GM21825 (cell line): ENCODE data around the gene NRIP2.
"Not testable (repeated sequence)": the region's sequence is repeated elsewhere in the genome, so short reads cannot be mapped to it uniquely, and the experiment has no call there.

Source experiments
- ATAC-seq: cut with Tn5 transposase; IDR thresholded peaks from one replicate; pipeline ENCODE4 v1.9.1; 2021; ENCODE audit warnings: mild to moderate bottlenecking, moderate library complexity; ENCODE audit not compliant: unreplicated experiment

The NRIP2 gene, protein sequence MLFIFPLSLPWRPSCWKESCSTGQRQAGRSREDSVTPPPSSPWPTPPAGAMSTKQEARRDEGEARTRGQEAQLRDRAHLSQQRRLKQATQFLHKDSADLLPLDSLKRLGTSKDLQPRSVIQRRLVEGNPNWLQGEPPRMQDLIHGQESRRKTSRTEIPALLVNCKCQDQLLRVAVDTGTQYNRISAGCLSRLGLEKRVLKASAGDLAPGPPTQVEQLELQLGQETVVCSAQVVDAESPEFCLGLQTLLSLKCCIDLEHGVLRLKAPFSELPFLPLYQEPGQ

DNA sequence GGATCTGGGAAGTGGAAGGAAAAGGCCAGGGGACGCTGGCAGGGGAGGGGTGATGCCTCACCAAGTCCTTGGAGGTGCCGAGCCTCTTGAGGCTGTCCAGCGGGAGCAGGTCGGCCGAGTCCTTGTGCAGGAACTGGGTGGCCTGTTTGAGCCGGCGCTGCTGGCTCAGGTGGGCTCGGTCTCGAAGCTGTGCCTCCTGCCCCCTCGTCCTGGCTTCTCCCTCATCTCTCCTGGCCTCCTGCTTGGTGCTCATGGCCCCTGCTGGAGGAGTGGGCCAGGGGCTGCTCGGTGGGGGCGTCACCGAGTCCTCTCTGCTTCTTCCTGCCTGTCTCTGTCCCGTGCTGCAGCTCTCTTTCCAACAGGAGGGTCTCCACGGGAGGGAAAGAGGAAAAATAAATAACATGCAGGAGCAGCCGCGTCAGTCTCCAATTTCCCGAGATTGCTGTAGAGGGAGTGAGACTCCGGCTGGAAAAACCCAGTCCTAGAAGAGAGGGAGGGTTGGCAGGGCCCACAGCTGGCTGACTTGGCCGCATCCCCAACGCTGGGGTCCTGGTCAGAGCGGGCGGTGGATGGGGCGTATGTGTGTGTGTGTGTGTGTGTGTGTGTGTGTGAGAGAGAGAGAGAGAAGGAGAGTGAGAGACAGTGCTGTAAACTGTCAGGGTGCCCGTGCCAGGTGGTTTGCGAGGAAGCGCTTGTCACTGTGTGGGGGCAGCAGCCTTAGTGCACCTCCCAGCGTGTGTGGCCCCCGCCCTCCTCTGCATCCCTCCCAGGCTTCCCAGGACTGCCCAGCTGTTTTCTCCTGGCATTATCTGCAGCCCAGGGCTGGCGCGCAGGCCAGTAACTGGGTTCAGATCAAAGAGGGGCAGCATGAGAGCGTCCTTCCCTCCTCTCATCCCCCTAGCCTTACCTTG, at the start of gene NRIP2:
Gene NRIP2, minus strand, starts transcription at position 455 of the 911 bp plus-strand sequence. Its CDS starts 52 bp downstream, at position 403.
- no peak for ATAC-seq

GRCh38 chr12:2879853-2880252, 45.0 kb upstream of the NRIP2 start:
- ATAC-seq = no peak

- no peak for ATAC-seq
Measured at GRCh38 chr12:2877953-2878732, 43.3 kb upstream of the NRIP2 start.

GRCh38 chr12:2877047-2877952, 42.5 kb upstream of the NRIP2 start, which contains the start of the genes FOXM1 and RHNO1:
FOXM1 (minus strand) TSS chr12:2877174; CDS start chr12:2874478, 2,696 bp downstream.
RHNO1 (plus strand) TSS chr12:2877223; CDS start chr12:2885367, 8,144 bp downstream.
- peak; percentile 72 for ATAC-seq

- peak; percentile 37 for ATAC-seq
Measured at GRCh38 chr12:2876431-2877046, 41.7 kb upstream of the NRIP2 start.

GRCh38 chr12:2868986-2869632, 34.3 kb upstream of the NRIP2 start:
- not testable (repeated sequence) for ATAC-seq

GRCh38 chr12:2864198-2864597, 29.4 kb upstream of the NRIP2 start:
- ATAC-seq = no peak

GRCh38 chr12:2863402-2863801, 28.6 kb upstream of the NRIP2 start:
- ATAC-seq = not testable (repeated sequence)

DNA sequence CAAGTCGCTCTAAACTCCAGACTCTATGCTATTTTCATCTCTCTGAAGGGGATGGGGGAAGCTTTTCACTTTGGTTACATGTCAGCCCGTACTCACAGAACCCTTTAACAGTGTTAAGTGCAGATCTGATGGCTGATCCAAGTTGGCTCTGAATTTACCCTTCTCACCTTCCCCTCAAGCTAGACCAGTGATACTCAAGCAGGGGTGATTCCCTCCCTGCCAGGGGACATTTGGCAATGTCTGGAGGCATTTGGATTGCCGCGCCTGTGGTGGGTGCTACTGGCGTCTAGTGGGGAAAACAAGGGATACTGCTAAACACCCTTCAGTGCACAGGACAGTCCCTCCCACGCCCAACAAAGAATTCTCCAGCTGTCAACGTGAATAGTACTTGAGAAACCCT, 28.0 kb upstream of the NRIP2 start:
- no peak for ATAC-seq

DNA sequence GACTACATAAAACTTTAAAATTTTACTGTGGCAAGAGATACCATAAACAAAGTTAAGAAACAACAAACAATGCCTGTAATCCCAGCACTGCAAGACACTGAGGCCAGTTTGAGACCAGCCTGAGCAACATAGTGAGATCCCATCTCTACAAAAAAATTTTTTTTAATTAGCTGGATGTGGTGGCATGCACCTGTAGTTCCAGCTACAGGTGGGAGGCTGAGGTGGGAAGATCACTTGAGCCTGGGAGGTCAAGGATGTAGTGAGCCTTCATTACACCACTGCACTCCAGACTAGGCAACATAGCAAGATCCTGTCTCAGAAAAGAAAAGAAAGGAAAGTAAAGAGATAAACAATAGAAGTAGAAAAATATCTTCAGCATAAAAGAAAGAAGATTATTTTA, 25.3 kb upstream of the NRIP2 start:
- no peak for ATAC-seq

- ATAC-seq = no peak
Measured at GRCh38 chr12:2858944-2859421, 24.1 kb upstream of the NRIP2 start.

DNA sequence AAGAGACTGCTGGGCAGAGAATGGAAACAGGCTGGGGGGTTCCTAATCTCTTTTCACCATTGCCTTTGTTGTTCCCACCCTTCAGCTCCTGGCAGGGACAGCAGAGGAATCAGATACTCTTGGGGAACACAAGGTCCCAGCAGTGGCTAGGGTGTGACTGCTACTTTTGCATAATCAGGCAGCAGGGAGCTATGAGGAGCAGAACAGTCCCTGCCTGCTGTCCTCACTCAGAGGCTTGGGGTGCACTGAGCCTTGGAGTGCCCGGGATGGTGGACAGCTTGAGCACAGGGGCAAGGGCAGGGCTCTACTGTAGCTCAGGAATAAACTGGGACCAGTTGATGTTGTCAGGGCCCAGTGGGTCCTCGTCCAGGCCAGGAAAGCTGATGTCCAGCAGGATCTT, 23.5 kb upstream of the NRIP2 start:
- no peak for ATAC-seq

DNA sequence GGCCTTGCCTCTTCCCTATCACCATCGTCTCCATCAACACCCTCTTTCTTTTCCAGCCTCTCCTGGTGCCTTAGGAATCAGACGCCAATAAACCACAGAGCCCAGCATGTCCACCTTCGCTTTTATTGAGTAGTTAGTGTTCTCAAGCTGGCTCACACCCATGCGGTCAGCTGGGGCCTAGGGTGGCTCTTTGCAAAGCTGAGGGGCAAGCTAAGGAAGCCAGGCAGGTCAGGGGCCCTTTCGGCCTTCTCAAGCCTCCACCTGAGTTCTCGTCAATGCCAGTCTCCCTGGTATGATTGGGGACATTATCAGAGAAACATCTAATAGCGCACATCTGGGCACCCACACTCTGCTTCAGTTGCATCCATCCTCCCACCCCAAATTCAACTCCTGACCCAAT, 22.7 kb upstream of the NRIP2 start:
- ATAC-seq = no peak

DNA sequence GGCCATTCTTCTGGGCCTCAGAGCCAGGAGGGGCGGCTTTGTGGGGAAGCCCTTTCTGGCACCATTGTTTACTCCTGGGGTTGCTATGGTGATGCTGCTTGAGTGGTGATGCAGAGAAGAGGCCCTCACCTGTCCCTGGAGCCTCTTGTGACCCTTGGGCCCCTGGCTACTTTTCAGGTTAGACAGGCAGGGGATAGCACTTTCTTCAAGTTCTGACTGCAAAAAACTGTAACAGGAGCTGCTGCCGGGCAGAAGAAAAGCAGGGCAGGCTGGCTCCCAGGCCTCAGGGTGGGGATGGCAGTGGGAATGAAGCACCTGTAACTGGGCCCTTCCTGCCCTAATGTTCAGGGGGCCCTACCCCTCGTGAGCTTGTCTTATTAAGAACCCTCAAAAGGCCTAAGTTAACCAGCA, 22.2 kb upstream of the NRIP2 start, which contains the start of gene TEX52:
Gene TEX52, minus strand, starts transcription at position 19 of the 411 bp plus-strand sequence. Its CDS starts 13 bp downstream, at position 6.
- ATAC-seq = no peak

DNA sequence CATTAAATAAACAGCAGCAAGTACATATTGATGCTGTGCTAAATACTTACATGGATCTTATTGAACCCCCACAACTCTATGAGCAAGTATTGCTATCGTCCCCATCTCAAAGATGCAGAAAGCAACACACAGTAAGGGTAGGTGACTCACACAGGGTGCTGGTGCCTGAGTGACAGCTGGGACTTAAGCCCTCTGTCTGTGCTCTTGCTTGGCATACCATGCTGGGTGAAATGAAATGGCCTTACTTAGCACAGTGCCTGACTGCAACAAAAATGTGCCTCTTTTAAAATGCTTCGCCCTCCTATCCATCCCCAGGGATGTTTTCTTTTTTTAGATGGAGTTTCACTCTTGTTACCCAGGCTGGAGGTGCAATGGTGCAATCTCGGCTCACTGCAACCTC, 21.2 kb upstream of the NRIP2 start:
- ATAC-seq = no peak

GRCh38 chr12:2855546-2855945, 20.7 kb upstream of the NRIP2 start:
- ATAC-seq = no peak

- ATAC-seq = no peak
Measured at GRCh38 chr12:2854669-2855453, 20.0 kb upstream of the NRIP2 start.

DNA sequence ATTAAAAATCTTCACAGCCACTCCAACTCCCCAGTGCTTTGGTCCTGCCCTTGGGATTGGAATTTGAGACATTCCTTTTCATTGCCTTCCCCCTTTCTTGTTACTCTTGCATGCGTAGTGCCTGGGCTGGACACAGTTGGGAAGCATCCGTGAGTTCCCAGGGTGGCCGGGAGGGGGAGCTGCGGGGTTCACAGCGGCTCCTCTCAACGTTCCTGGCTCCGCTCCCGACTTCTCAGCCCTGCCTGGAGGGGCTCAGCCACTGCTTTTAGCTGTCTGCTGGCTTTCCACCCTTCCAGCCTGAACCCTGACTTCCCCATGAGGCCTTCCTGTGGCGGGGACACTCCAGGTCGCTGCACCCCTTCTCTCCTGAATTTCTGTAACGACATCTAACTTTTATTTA, 18.8 kb upstream of the NRIP2 start:
- no peak for ATAC-seq
